WTC11 (cell line): ENCODE measurements around the gene GNAI1.

Experiments used
- MLX ChIP-seq: sonication (generic); formaldehyde crosslinking; IDR thresholded peaks from 2 replicates; pipeline ENCODE4 v1.8.1; 2023; ENCODE audit warnings: mild to moderate bottlenecking, missing genetic modification reagents, moderate library complexity
- SMAD3 ChIP-seq: sonication (generic); formaldehyde crosslinking; IDR thresholded peaks from 2 replicates; pipeline ENCODE4 v1.8.0; 2022; ENCODE audit warnings: missing genetic modification reagents, mild to moderate bottlenecking, borderline replicate concordance
- TP53 ChIP-seq: sonication (generic); formaldehyde crosslinking; IDR thresholded peaks from 2 replicates; pipeline ENCODE4 v1.8.1; 2023; ENCODE audit warnings: mild to moderate bottlenecking, missing genetic modification reagents
- USF1 ChIP-seq: sonication (generic); formaldehyde crosslinking; IDR thresholded peaks from 2 replicates; pipeline ENCODE4 v1.8.0; 2022; ENCODE audit warnings: mild to moderate bottlenecking, missing genetic modification reagents
- ZNF232 ChIP-seq: sonication (generic); formaldehyde crosslinking; IDR thresholded peaks from 2 replicates; pipeline ENCODE4 v1.8.0; 2022; ENCODE audit warnings: mild to moderate bottlenecking, missing genetic modification reagents
- ZNF416 ChIP-seq: fragments of 250-450 bp; sonication (Bioruptor Pico); IDR thresholded peaks from 2 replicates; pipeline ENCODE4 v1.9.0; 2021; ENCODE audit warnings: mild to moderate bottlenecking, inconsistent platforms
- TF ChIP-seq, protein P1 (sequence below): fragments of 200-600 bp; IDR thresholded peaks from 2 replicates; pipeline ENCODE4 v1.8.0; 2022; ENCODE audit warnings: antibody characterized with exemption
- TF ChIP-seq, protein P2 (sequence below): sonication (generic); formaldehyde crosslinking; IDR thresholded peaks from 2 replicates; pipeline ENCODE4 v1.8.1; 2023; ENCODE audit warnings: mild to moderate bottlenecking, missing genetic modification reagents, moderate library complexity
- TF ChIP-seq, protein P3 (sequence below): sonication (generic); formaldehyde crosslinking; IDR thresholded peaks from 2 replicates; pipeline ENCODE4 v1.8.0; 2023; ENCODE audit warnings: missing genetic modification reagents, mild to moderate bottlenecking, borderline replicate concordance
- TF ChIP-seq, protein P4 (sequence below): sonication (generic); formaldehyde crosslinking; IDR thresholded peaks from 2 replicates; pipeline ENCODE4 v1.8.1; 2022; ENCODE audit warnings: mild to moderate bottlenecking, moderate library complexity, missing genetic modification reagents
- TF ChIP-seq, protein P5 (sequence below): sonication (generic); formaldehyde crosslinking; IDR thresholded peaks from 2 replicates; pipeline ENCODE4 v1.8.0; 2022; ENCODE audit warnings: mild to moderate bottlenecking, missing genetic modification reagents

DNA sequence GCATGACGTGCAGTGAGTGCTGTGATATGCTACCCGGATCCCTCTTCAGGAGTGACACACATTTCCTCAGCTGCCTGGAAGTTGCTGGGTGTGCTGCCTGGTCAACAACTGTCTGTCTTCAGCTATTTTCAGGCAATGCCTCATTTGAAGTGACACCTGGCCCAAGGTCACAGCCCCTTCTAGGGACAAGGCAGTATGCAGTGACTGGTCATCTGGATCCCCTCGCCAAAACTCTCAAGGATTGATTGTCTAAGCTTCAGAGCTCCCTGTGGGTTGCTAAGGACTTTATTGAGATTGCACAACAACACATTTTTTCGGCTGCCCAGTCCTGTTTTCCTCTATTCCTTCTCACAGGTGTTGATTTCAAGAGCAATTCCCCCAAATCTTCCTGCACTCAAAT, 108.8 kb downstream of the GNAI1 start:
- TF ChIP-seq, protein P1, sequence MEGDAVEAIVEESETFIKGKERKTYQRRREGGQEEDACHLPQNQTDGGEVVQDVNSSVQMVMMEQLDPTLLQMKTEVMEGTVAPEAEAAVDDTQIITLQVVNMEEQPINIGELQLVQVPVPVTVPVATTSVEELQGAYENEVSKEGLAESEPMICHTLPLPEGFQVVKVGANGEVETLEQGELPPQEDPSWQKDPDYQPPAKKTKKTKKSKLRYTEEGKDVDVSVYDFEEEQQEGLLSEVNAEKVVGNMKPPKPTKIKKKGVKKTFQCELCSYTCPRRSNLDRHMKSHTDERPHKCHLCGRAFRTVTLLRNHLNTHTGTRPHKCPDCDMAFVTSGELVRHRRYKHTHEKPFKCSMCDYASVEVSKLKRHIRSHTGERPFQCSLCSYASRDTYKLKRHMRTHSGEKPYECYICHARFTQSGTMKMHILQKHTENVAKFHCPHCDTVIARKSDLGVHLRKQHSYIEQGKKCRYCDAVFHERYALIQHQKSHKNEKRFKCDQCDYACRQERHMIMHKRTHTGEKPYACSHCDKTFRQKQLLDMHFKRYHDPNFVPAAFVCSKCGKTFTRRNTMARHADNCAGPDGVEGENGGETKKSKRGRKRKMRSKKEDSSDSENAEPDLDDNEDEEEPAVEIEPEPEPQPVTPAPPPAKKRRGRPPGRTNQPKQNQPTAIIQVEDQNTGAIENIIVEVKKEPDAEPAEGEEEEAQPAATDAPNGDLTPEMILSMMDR, result no peak
- TF ChIP-seq ZNF416, result no peak
- no peak for TF ChIP-seq MLX
- TF ChIP-seq, protein P2, sequence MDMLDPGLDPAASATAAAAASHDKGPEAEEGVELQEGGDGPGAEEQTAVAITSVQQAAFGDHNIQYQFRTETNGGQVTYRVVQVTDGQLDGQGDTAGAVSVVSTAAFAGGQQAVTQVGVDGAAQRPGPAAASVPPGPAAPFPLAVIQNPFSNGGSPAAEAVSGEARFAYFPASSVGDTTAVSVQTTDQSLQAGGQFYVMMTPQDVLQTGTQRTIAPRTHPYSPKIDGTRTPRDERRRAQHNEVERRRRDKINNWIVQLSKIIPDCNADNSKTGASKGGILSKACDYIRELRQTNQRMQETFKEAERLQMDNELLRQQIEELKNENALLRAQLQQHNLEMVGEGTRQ (CRISPR knock-in tag), result no peak
- TF ChIP-seq ZNF232 (CRISPR knock-in tag), result no peak
- no peak for TF ChIP-seq TP53
- TF ChIP-seq, protein P3, sequence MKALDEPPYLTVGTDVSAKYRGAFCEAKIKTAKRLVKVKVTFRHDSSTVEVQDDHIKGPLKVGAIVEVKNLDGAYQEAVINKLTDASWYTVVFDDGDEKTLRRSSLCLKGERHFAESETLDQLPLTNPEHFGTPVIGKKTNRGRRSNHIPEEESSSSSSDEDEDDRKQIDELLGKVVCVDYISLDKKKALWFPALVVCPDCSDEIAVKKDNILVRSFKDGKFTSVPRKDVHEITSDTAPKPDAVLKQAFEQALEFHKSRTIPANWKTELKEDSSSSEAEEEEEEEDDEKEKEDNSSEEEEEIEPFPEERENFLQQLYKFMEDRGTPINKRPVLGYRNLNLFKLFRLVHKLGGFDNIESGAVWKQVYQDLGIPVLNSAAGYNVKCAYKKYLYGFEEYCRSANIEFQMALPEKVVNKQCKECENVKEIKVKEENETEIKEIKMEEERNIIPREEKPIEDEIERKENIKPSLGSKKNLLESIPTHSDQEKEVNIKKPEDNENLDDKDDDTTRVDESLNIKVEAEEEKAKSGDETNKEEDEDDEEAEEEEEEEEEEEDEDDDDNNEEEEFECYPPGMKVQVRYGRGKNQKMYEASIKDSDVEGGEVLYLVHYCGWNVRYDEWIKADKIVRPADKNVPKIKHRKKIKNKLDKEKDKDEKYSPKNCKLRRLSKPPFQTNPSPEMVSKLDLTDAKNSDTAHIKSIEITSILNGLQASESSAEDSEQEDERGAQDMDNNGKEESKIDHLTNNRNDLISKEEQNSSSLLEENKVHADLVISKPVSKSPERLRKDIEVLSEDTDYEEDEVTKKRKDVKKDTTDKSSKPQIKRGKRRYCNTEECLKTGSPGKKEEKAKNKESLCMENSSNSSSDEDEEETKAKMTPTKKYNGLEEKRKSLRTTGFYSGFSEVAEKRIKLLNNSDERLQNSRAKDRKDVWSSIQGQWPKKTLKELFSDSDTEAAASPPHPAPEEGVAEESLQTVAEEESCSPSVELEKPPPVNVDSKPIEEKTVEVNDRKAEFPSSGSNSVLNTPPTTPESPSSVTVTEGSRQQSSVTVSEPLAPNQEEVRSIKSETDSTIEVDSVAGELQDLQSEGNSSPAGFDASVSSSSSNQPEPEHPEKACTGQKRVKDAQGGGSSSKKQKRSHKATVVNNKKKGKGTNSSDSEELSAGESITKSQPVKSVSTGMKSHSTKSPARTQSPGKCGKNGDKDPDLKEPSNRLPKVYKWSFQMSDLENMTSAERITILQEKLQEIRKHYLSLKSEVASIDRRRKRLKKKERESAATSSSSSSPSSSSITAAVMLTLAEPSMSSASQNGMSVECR (CRISPR knock-in tag), result no peak
- TF ChIP-seq, protein P4, sequence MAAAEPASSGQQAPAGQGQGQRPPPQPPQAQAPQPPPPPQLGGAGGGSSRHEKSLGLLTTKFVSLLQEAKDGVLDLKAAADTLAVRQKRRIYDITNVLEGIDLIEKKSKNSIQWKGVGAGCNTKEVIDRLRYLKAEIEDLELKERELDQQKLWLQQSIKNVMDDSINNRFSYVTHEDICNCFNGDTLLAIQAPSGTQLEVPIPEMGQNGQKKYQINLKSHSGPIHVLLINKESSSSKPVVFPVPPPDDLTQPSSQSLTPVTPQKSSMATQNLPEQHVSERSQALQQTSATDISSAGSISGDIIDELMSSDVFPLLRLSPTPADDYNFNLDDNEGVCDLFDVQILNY, result no peak
- no peak for TF ChIP-seq USF1 (CRISPR knock-in tag)
- TF ChIP-seq SMAD3 (CRISPR knock-in tag), result no peak
- TF ChIP-seq, protein P5, sequence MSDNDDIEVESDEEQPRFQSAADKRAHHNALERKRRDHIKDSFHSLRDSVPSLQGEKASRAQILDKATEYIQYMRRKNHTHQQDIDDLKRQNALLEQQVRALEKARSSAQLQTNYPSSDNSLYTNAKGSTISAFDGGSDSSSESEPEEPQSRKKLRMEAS (CRISPR knock-in tag), result no peak
